ENCODE results near the gene PCDHGA1.

PCDHGA1 gene

DNA sequence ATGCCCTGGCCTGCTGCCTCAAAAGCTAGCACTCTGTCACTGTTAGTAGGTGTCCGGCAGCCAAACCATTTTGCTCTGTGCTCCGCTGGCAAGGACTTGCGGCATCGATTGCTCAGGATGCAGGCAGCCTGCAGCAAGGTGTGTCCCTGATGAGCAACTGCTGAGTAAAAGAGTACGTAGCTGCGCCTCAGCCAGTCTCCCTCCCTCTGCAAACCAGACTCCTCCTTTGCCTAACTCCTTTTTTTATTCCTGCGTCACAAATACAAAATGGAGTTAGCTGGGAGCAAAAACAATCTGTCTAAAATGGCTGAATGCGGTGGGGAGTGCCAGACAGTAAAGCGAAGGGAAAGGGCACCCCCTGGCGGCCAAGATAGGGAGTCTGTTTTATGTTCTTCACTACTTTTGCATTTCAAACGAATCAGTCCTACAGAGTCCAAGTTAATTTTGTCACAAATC lies 227.4 kb downstream of the PCDHGA1 start:
- H3K27ac ChIP-seq, result peak overlapping the region; percentile 96
- TF ChIP-seq, protein P1, sequence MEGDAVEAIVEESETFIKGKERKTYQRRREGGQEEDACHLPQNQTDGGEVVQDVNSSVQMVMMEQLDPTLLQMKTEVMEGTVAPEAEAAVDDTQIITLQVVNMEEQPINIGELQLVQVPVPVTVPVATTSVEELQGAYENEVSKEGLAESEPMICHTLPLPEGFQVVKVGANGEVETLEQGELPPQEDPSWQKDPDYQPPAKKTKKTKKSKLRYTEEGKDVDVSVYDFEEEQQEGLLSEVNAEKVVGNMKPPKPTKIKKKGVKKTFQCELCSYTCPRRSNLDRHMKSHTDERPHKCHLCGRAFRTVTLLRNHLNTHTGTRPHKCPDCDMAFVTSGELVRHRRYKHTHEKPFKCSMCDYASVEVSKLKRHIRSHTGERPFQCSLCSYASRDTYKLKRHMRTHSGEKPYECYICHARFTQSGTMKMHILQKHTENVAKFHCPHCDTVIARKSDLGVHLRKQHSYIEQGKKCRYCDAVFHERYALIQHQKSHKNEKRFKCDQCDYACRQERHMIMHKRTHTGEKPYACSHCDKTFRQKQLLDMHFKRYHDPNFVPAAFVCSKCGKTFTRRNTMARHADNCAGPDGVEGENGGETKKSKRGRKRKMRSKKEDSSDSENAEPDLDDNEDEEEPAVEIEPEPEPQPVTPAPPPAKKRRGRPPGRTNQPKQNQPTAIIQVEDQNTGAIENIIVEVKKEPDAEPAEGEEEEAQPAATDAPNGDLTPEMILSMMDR (conservative IDR thresholded peaks at IDR 0.05), result peak; percentile 88

DNA sequence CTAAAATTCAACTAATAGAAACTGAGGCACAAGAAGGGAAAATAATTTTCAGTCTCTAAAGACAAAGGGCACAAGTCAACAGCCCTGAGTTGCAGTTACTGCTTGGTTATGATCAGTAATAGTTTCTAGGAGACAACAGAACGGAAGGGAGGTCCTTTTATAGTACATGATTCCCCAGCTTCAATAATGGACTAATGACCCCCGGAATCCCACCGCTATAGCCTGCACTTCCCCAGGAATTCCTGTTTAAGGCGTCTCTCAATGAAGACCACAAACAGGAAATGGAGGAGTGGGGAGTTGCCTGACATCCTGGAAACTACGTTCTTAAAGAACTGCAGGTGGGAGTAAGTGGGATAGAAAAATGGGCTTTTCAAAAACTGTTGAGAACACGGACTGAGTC lies 227.8 kb downstream of the PCDHGA1 start:
- H3K27ac ChIP-seq, result peak overlapping the region; percentile 96
- TF ChIP-seq, protein P1 (conservative IDR thresholded peaks at IDR 0.05), result peak; percentile 50

DNA sequence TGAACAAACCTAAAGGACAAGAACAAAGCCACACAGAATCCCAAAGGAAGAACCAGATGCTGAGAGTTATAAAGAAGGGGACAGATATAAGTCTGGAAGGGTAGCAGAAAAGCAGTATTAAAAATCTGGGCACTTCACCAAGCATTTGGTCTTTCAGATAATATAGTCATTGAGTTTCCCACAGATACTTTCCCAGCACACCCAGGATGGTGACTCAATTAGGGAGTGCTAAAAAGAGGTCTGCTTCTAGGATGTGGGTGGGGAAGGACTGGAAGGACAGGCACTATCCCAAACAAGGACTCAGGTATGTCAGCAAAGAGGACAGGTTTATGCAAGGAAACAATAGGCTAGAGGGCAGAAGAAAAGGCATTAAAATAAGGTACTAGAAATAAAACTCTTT lies 229.1 kb downstream of the PCDHGA1 start:
- TF ChIP-seq, protein P1 (conservative IDR thresholded peaks at IDR 0.05), result no peak
- peak overlapping the region; percentile 96 for H3K27ac ChIP-seq

DNA sequence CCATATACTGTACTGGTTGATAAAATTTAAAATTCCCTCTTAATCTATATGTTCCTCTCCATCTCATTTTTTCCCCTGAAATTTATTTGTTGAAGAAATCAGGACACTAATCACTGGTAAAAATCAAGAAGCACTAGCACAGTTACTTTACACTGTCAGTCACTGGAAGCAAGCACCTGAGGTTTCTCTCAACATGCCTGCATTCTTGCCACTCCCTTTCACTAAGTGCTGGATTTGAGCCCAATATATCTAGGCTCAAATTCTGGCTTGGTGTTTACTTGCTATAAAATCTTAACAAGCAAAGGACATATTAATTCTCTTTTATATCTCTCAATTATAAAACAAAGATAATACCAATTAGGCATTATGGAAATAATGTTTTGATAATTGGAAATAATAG lies 229.8 kb downstream of the PCDHGA1 start:
- peak overlapping the region; percentile 96 for H3K27ac ChIP-seq
- TF ChIP-seq, protein P1 (conservative IDR thresholded peaks at IDR 0.05), result no peak

DNA sequence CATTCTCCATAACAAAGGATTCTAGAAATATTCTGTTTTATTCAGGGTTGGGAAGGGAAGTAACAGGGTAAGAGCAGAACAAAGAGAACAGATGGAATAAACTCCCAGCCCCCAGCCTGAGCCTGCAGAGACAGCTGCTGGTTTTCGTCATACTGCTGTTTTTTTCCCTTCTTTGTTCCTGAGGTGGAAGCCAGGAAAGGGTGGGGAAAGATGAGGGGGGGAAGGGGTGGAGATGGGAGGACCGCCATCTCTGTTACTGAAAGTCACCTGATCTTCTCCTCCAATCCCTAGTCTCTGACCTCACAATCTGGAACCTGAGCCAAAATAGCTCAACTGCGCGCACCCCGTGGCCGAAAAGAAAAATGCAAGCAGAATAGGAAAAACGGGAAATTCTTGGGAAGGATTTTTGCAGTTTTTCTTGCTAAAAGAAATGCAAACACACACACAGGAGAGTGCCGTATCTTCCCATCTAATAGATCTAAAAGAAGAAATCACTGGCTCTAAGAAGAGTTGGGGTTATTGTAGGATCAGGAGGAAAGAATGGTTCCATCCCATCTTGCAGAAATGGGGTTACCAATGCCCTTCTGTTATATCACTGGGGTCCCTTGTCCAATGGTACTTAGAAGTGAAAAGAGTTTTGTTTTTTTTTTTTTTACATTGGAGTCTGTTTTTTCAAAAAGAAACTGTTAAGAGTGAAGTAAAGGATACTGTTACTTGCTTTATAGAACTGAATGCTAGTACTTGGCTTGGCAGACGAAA lies 230.6 kb downstream of the PCDHGA1 start:
- TF ChIP-seq, protein P1 (conservative IDR thresholded peaks at IDR 0.05), result peak; percentile 84
- H3K27ac ChIP-seq, result peak overlapping the region; percentile 96

Data from VCaP (cell line).